T-helper 2 cell treated with Interferon-gamma antibody and Interleukin-4, amounts not matched to agents 5 μg/mL and 100 μg/mL, for 36 hours (primary cell): ENCODE measurements around the gene INPP4B.

Experiments
- DNase-seq: peaks from one replicate; pipeline ENCODE4 v3.0.0; 2021; ENCODE audit warnings: low spot score
- H3K27ac Mint-ChIP-seq: one replicate; pipeline ENCODE4 v1.8.0; 2021; ENCODE audit warnings: mild to moderate bottlenecking, mixed read lengths
- H3K27me3 Mint-ChIP-seq: one replicate; pipeline ENCODE4 v1.8.0; 2021; ENCODE audit warnings: low read depth, mixed read lengths
- H3K36me3 Mint-ChIP-seq: one replicate; pipeline ENCODE4 v1.8.0; 2021; ENCODE audit warnings: low read depth, mixed read lengths
- H3K4me1 Mint-ChIP-seq: one replicate; pipeline ENCODE4 v1.8.0; 2021; ENCODE audit warnings: low read depth, mixed read lengths
- H3K4me3 Mint-ChIP-seq: one replicate; pipeline ENCODE4 v1.8.0; 2022; ENCODE audit warnings: mild to moderate bottlenecking, moderate library complexity, mixed read lengths
- H3K9me3 Mint-ChIP-seq: one replicate; pipeline ENCODE4 v1.8.0; 2021; ENCODE audit warnings: mixed read lengths

INPP4B gene

GRCh38 chr4:142493255-142494110, 352.6 kb downstream of the INPP4B start:
- Mint-ChIP-seq H3K9me3 (peaks cover 31% of the 10 kb centered on the region), H3K4me1 (no peaks in the 10 kb centered on the region), H3K27ac (no peak overlapping the region), H3K36me3 (peaks cover 6% of the 10 kb centered on the region), H3K4me3 (no peak overlapping the region), H3K27me3 (no peaks in the 10 kb centered on the region)
- no peak for DNase-seq

- Mint-ChIP-seq H3K36me3 (no peaks in the 10 kb centered on the region), H3K4me3 (no peak overlapping the region), H3K27ac (no peak overlapping the region), H3K4me1 (peaks cover 4% of the 10 kb centered on the region), H3K27me3 (no peaks in the 10 kb centered on the region), H3K9me3 (peaks cover 3% of the 10 kb centered on the region)
- DNase-seq = no peak
These were observed 360.6 kb downstream of the INPP4B start for GRCh38 chr4:142485452-142485851.

GRCh38 chr4:142480244-142480643, 365.9 kb downstream of the INPP4B start:
- Mint-ChIP-seq H3K27me3 (no peaks in the 10 kb centered on the region), H3K27ac (no peak overlapping the region), H3K9me3 (no peaks in the 10 kb centered on the region), H3K4me1 (peaks cover 19% of the 10 kb centered on the region), H3K36me3 (no peaks in the 10 kb centered on the region), H3K4me3 (no peak overlapping the region)
- no peak for DNase-seq

GRCh38 chr4:142475663-142476062, 370.4 kb downstream of the INPP4B start:
- no peak for DNase-seq
- Mint-ChIP-seq H3K27ac (no peak overlapping the region), H3K9me3 (no peaks in the 10 kb centered on the region), H3K4me3 (no peak overlapping the region), H3K4me1 (peaks cover 24% of the 10 kb centered on the region), H3K36me3 (no peaks in the 10 kb centered on the region), H3K27me3 (no peaks in the 10 kb centered on the region)

DNA sequence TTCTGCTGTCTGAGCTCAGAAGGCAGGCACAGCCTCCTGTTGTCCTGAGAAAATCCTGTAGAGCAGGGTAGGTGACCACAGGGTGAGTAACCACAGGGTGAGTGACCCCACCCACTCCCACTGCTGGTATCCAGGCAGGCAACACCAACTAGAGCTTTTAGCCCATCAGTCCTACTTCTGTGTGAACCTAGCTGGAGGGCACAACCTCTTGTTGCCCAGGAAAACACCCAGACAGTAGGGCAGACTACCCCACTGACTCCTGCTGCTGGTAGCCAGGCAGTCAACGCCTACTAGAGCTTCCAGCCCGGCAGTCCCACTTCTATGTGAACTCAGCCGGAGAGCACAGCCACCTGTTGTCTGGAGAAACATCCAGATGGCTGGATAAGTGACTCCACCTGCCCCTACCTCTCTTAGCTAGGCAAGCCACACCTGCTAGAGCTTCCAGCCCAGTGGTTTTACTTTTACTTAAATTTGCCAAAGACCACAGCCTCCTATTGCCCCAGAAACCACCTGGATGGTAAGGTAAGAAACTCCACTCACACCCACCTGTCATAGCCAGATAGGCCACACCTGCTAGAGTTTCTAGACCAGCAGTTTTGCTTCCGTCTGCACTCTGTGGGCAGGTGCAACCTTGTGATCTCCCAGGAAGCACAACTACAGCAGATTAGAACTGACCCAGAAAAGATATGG, 371.6 kb downstream of the INPP4B start:
- DNase-seq = no peak
- Mint-ChIP-seq H3K27me3 (no peaks in the 10 kb centered on the region), H3K27ac (no peak overlapping the region), H3K4me3 (no peak overlapping the region), H3K4me1 (peaks cover 24% of the 10 kb centered on the region), H3K36me3 (no peaks in the 10 kb centered on the region), H3K9me3 (no peaks in the 10 kb centered on the region)

DNA sequence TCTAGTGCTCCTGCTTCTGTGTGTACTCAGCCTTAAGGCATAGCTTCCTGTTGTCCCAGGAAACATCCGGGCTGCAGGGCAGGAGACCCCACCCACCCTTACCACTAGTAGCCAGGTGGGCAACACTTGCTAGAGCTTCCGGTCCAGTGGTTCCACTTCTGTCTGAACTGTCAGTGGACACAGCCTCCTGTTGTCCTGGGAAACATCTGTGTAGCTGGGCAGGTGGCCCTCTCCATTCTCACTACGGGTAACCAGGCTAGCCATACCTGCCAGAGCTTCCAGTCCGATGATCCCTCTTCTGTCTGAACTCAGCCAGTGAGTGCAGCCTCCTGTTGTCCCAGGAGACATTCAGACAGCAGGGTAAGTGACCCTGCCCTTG, 372.2 kb downstream of the INPP4B start:
- Mint-ChIP-seq H3K4me1 (peaks cover 23% of the 10 kb centered on the region), H3K27me3 (no peaks in the 10 kb centered on the region), H3K9me3 (no peaks in the 10 kb centered on the region), H3K27ac (no peak overlapping the region), H3K36me3 (no peaks in the 10 kb centered on the region), H3K4me3 (no peak overlapping the region)
- DNase-seq = no peak

DNA sequence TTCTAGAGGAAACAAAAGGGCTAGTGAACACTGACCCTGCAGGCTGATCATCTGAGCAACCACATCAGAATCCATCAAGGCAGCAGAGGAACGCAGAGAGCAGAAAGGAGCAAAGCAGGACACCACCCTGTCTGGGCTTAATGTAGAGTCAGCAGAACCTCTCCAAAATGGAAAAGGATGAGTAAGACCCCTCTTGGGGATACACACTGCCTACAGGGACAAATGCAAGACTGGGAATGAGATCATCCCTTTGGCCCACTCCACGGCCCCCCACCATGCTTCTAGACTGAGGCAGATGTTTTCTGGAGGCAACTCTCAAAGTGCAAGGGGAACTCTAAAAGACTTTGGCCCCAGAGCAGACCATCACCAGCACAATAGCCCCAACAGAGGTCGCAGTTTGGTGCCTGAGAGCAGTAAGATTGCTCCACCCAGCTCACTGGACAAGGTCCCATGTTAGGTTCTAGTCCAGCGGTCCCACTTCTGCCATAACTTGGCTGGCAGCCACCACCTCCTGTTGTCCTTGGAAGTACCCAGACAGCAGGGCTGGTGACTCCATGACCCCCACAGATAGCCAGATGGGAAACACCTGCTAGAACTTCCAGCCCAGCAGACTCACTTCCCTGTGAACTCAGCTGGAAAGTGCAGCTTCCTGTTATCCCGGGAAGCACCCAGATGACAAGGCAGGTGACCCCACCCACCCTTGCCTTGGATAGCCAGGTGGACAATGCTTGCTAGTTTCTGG, 372.7 kb downstream of the INPP4B start:
- H3K9me3 Mint-ChIP-seq = no peaks in the 10 kb centered on the region
- peaks cover 25% of the 10 kb centered on the region for H3K4me1 Mint-ChIP-seq
- no peak for DNase-seq
- H3K27me3 Mint-ChIP-seq = no peaks in the 10 kb centered on the region
- H3K36me3 Mint-ChIP-seq = no peaks in the 10 kb centered on the region
- no peak overlapping the region for H3K27ac Mint-ChIP-seq
- H3K4me3 Mint-ChIP-seq = no peak overlapping the region

- peaks cover 8% of the 10 kb centered on the region for H3K4me1 Mint-ChIP-seq
- no peak overlapping the region for H3K27ac Mint-ChIP-seq
- no peak overlapping the region for H3K4me3 Mint-ChIP-seq
- no peak for DNase-seq
- peaks cover 4% of the 10 kb centered on the region for H3K36me3 Mint-ChIP-seq
- peaks cover 10% of the 10 kb centered on the region for H3K9me3 Mint-ChIP-seq
- H3K27me3 Mint-ChIP-seq = no peaks in the 10 kb centered on the region
These were observed 379.0 kb downstream of the INPP4B start for GRCh38 chr4:142467088-142467487.

- peaks cover 10% of the 10 kb centered on the region for H3K9me3 Mint-ChIP-seq
- peaks cover 4% of the 10 kb centered on the region for H3K36me3 Mint-ChIP-seq
- DNase-seq = no peak
- H3K27ac Mint-ChIP-seq = no peak overlapping the region
- no peak overlapping the region for H3K4me3 Mint-ChIP-seq
- peaks cover 8% of the 10 kb centered on the region for H3K4me1 Mint-ChIP-seq
- no peaks in the 10 kb centered on the region for H3K27me3 Mint-ChIP-seq
These were observed 380.6 kb downstream of the INPP4B start for GRCh38 chr4:142465526-142465925.

GRCh38 chr4:142463206-142463605, 382.9 kb downstream of the INPP4B start:
- H3K27me3 Mint-ChIP-seq = no peaks in the 10 kb centered on the region
- H3K4me1 Mint-ChIP-seq = peaks cover 6% of the 10 kb centered on the region
- no peak overlapping the region for H3K4me3 Mint-ChIP-seq
- no peak for DNase-seq
- peaks cover 10% of the 10 kb centered on the region for H3K9me3 Mint-ChIP-seq
- H3K36me3 Mint-ChIP-seq = peaks cover 4% of the 10 kb centered on the region
- no peak overlapping the region for H3K27ac Mint-ChIP-seq

DNA sequence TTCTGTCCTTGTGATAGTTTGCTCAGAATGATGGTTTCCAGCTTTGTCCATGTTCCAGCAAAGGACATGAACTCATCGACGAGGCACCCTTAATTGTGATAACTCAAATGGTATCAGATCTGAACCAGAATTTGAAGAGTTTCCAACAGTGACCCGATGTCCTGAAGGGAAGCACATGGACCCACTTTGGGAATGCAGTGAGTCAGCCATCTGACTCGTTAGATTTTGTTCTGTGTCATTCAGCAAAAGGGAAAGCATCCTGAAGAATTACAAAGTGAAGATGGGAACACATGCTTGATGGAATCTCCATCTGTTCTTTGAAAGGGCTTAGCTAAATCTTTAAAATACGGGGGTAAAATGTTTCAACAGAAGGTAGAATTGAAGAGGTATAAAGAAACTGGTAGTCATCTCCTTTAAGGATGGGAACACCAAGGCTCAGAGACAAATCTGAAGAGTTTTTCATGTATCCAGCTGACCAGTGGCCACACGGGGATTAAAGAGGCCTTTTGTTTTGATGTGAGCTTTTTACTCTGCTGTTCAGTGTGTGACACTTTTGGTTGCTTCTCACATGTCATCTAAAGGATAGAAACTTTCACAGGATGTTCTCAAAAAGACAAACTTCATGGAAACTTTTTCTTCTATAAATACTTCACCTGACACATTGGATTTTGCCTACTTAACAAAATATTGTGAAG, 393.8 kb downstream of the INPP4B start:
- Mint-ChIP-seq H3K27ac (no peak overlapping the region), H3K27me3 (no peaks in the 10 kb centered on the region), H3K4me1 (peaks cover 9% of the 10 kb centered on the region), H3K36me3 (no peaks in the 10 kb centered on the region), H3K4me3 (no peak overlapping the region), H3K9me3 (peaks cover 15% of the 10 kb centered on the region)
- DNase-seq = no peak

- Mint-ChIP-seq H3K36me3 (no peaks in the 10 kb centered on the region), H3K4me3 (no peak overlapping the region), H3K27me3 (no peaks in the 10 kb centered on the region), H3K27ac (no peak overlapping the region), H3K9me3 (no peaks in the 10 kb centered on the region), H3K4me1 (peaks cover 20% of the 10 kb centered on the region)
- DNase-seq = no peak
These were observed 396.2 kb downstream of the INPP4B start for GRCh38 chr4:142449771-142450373.

GRCh38 chr4:142447009-142447408, 399.1 kb downstream of the INPP4B start:
- Mint-ChIP-seq H3K9me3 (peaks cover 6% of the 10 kb centered on the region), H3K36me3 (peaks cover 4% of the 10 kb centered on the region), H3K4me3 (peak overlapping the region; percentile 4), H3K27me3 (no peaks in the 10 kb centered on the region), H3K4me1 (peaks cover 20% of the 10 kb centered on the region), H3K27ac (no peak overlapping the region)
- DNase-seq = no peak
